Measurements from ENCODE around the gene SEMA3A. TPM values are rescaled to one million over a fixed set of nuclear protein-coding genes. Genes with fewer than 3 reads are reported as not detected.

Gene SEMA3A
- total and polyA plus RNA-seq, 2 of the 13 experiments (the other 11 are each of a cell fraction or from before 2014, with no cell fraction given) = 0.29 to 1.2 TPM

DNA sequence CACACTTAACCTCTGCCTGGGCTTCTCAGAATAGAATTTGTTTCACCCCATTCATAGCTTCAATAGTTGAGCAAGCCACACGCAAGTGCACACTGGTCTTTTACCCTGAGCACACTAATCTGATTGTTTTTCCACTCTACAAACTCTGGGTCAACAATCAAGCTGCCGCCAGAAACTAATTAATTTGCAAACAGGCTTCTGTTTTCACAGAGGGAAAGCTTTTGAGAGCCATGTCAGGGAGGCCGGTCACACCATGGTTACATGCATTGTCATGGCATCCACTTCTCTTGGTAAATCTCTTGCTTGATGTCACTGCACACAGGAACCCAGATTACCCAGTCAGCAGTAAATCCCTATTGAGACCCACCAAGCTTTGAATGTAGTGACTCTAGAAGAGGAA lies 154.2 kb downstream of the SEMA3A start (continued):
- TF ChIP-seq, protein P1, sequence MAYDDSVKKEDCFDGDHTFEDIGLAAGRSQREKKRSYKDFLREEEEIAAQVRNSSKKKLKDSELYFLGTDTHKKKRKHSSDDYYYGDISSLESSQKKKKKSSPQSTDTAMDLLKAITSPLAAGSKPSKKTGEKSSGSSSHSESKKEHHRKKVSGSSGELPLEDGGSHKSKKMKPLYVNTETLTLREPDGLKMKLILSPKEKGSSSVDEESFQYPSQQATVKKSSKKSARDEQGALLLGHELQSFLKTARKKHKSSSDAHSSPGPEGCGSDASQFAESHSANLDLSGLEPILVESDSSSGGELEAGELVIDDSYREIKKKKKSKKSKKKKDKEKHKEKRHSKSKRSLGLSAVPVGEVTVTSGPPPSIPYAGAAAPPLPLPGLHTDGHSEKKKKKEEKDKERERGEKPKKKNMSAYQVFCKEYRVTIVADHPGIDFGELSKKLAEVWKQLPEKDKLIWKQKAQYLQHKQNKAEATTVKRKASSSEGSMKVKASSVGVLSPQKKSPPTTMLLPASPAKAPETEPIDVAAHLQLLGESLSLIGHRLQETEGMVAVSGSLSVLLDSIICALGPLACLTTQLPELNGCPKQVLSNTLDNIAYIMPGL (CRISPR knock-in tag; IDR thresholded peaks at IDR 0.05; ENCODE audit: borderline replicate concordance in 1 of 2, low read depth in 1 of 2) = no peak
- 0 out of 2 replicates have a peak, but pooled peaks have one; percentile 26 for TF ChIP-seq NFATC3 (CRISPR knock-in tag; IDR thresholded peaks at IDR 0.05)
- TF ChIP-seq CAMTA2 (CRISPR knock-in tag; IDR thresholded peaks at IDR 0.05; ENCODE audit: borderline replicate concordance) = no peak
- no peak for TF ChIP-seq MEF2D (CRISPR knock-in tag; IDR thresholded peaks at IDR 0.05)
- TF ChIP-seq TBX2 (CRISPR knock-in tag; IDR thresholded peaks at IDR 0.05; ENCODE audit: borderline replicate concordance) = peak; percentile 82; the same call in 1 of the 2 replicates
- TF ChIP-seq ZNF296 (CRISPR knock-in tag; conservative IDR thresholded peaks at IDR 0.05) = no peak
- peak; percentile 72 for TF ChIP-seq SOX5 (CRISPR knock-in tag; IDR thresholded peaks at IDR 0.05; ENCODE audit: borderline replicate concordance)
- TF ChIP-seq ZNF788 (CRISPR knock-in tag; IDR thresholded peaks at IDR 0.05; ENCODE audit: borderline replicate concordance) = no peak
- no peak for TF ChIP-seq EHMT2 (IDR thresholded peaks at IDR 0.05; ENCODE audit: borderline replicate concordance, low read depth, low read length)
- TF ChIP-seq, protein P2, sequence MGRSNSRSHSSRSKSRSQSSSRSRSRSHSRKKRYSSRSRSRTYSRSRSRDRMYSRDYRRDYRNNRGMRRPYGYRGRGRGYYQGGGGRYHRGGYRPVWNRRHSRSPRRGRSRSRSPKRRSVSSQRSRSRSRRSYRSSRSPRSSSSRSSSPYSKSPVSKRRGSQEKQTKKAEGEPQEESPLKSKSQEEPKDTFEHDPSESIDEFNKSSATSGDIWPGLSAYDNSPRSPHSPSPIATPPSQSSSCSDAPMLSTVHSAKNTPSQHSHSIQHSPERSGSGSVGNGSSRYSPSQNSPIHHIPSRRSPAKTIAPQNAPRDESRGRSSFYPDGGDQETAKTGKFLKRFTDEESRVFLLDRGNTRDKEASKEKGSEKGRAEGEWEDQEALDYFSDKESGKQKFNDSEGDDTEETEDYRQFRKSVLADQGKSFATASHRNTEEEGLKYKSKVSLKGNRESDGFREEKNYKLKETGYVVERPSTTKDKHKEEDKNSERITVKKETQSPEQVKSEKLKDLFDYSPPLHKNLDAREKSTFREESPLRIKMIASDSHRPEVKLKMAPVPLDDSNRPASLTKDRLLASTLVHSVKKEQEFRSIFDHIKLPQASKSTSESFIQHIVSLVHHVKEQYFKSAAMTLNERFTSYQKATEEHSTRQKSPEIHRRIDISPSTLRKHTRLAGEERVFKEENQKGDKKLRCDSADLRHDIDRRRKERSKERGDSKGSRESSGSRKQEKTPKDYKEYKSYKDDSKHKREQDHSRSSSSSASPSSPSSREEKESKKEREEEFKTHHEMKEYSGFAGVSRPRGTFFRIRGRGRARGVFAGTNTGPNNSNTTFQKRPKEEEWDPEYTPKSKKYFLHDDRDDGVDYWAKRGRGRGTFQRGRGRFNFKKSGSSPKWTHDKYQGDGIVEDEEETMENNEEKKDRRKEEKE (IDR thresholded peaks at IDR 0.05) = no peak
- TF ChIP-seq ZNF33B (CRISPR knock-in tag; IDR thresholded peaks at IDR 0.05) = no peak
- no peak for TF ChIP-seq MBD4 (IDR thresholded peaks at IDR 0.05; ENCODE audit: borderline replicate concordance, low read length)
- TF ChIP-seq SMYD3 (CRISPR knock-in tag; IDR thresholded peaks at IDR 0.05) = no peak
- TF ChIP-seq MIER2 (CRISPR knock-in tag; IDR thresholded peaks at IDR 0.05) = no peak
- TF ChIP-seq DMAP1 (CRISPR knock-in tag; IDR thresholded peaks at IDR 0.05) = no peak
- TF ChIP-seq ZNF775 (CRISPR knock-in tag; IDR thresholded peaks at IDR 0.05; ENCODE audit: borderline replicate concordance) = no peak
- TF ChIP-seq JUNB (CRISPR knock-in tag; IDR thresholded peaks at IDR 0.05; ENCODE audit: borderline replicate concordance) = no peak
- TF ChIP-seq ISL2 (CRISPR knock-in tag; IDR thresholded peaks at IDR 0.05) = peak; percentile 78
- TF ChIP-seq, protein P3, sequence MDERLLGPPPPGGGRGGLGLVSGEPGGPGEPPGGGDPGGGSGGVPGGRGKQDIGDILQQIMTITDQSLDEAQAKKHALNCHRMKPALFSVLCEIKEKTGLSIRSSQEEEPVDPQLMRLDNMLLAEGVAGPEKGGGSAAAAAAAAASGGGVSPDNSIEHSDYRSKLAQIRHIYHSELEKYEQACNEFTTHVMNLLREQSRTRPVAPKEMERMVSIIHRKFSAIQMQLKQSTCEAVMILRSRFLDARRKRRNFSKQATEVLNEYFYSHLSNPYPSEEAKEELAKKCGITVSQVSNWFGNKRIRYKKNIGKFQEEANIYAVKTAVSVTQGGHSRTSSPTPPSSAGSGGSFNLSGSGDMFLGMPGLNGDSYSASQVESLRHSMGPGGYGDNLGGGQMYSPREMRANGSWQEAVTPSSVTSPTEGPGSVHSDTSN (CRISPR knock-in tag; IDR thresholded peaks at IDR 0.05) = no peak
- TF ChIP-seq, protein P4, sequence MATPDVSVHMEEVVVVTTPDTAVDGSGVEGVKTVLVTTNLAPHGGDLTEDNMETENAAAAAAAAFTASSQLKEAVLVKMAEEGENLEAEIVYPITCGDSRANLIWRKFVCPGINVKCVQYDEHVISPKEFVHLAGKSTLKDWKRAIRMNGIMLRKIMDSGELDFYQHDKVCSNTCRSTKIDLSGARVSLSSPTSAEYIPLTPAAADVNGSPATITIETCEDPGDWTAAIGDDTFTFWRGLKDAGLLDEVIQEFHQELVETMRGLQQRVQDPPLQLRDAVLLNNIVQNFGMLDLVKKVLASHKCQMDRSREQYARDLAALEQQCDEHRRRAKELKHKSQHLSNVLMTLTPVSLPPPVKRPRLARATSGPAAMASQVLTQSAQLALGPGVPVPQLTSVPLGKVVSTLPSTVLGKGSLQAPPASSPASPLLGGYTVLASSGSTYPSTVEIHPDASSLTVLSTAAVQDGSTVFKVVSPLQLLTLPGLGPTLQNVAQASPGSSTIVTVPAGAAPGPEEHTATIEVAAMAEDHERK (CRISPR knock-in tag; IDR thresholded peaks at IDR 0.05; ENCODE audit: low read depth) = no peak
- TF ChIP-seq ZNF773 (CRISPR knock-in tag; IDR thresholded peaks at IDR 0.05; ENCODE audit: borderline replicate concordance) = no peak
- TF ChIP-seq ZNF839 (CRISPR knock-in tag; IDR thresholded peaks at IDR 0.05; ENCODE audit: borderline replicate concordance) = no peak
- TF ChIP-seq RARG (CRISPR knock-in tag; IDR thresholded peaks at IDR 0.05; ENCODE audit: low read depth) = no peak
- peak; percentile 64 for TF ChIP-seq HNF4A (CRISPR knock-in tag; IDR thresholded peaks at IDR 0.05)
